VCaP (cell line): ENCODE measurements around the gene SND1.

Source experiments
- H3K27ac ChIP-seq: fragments of 450-650 bp; 2 replicates; pipeline ENCODE4 v1.5.1; 2017
- TF ChIP-seq, protein P1 (sequence below): fragments of 450-650 bp; conservative IDR thresholded peaks from 2 replicates; pipeline ENCODE4 v1.5.1; 2017; ENCODE audit warnings: mild to moderate bottlenecking, moderate library complexity

The SND1 gene

GRCh38 chr7:128053991-128054390, 402.0 kb downstream of the SND1 start:
- TF ChIP-seq, protein P1, sequence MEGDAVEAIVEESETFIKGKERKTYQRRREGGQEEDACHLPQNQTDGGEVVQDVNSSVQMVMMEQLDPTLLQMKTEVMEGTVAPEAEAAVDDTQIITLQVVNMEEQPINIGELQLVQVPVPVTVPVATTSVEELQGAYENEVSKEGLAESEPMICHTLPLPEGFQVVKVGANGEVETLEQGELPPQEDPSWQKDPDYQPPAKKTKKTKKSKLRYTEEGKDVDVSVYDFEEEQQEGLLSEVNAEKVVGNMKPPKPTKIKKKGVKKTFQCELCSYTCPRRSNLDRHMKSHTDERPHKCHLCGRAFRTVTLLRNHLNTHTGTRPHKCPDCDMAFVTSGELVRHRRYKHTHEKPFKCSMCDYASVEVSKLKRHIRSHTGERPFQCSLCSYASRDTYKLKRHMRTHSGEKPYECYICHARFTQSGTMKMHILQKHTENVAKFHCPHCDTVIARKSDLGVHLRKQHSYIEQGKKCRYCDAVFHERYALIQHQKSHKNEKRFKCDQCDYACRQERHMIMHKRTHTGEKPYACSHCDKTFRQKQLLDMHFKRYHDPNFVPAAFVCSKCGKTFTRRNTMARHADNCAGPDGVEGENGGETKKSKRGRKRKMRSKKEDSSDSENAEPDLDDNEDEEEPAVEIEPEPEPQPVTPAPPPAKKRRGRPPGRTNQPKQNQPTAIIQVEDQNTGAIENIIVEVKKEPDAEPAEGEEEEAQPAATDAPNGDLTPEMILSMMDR: no peak
- H3K27ac ChIP-seq: peak overlapping the region; percentile 58; the same call in 1 of the 2 replicates

DNA sequence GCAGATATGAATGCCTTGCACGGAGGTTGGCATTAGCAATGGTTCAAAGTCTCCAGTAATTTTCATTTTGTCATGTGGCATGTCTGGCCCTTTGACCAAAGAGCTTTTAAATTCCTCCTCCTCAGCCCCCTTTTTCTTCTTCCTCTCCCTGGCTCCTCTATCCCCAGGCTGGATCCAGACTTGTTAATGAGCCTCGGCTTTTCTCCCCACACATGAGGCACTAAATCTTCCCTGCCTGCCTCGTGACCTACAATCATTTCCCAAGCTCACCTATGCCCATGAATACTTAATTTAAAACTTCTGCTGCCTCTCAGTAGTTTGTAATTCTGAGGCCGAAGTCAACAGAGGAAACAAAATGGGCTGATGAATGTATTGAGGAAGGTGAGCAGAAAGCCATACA, 402.5 kb downstream of the SND1 start:
- H3K27ac ChIP-seq: no peak overlapping the region
- TF ChIP-seq, protein P1: no peak

GRCh38 chr7:128055637-128056036, 403.6 kb downstream of the SND1 start:
- TF ChIP-seq, protein P1: no peak
- H3K27ac ChIP-seq: no peak overlapping the region

DNA sequence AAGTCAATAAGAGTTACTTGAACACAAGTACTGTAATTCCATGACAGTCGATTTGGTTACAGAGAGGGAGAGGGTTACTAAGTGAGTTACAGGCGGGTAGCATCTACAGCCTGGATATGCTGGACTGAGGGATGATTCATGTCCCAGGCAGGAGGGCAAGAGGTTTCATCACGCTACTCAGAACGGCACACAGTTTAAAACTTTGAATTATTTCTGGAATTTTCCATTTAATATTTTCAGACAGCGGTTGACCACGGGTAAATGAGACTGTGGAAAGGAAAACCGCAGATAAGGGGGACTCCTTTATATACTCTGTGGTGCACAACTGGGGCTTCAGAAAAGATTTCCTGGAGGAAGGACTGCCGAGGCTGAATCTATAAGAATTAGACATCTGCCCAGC, 404.9 kb downstream of the SND1 start:
- no peak overlapping the region for H3K27ac ChIP-seq
- TF ChIP-seq, protein P1: no peak

DNA sequence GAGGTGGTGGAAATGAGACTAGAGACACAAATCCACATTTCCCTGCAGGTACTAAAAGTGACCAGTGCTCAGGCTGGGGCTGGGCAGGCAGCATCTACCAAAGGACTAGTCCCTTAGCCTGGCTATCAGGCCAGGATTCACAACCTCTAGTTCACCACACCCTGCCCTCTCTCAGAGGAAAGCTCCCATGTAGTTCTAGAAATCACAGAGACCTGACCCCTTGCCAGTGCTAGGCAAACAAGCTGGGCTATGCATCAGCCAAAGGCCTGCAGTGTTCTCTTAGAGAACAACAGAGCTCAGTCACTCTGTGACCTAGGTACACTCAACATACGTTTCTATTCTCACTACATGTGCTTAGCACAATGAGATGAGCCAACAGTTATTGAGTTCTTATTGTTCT, 405.9 kb downstream of the SND1 start:
- no peak overlapping the region for H3K27ac ChIP-seq
- TF ChIP-seq, protein P1: no peak

GRCh38 chr7:128059143-128059988, 407.4 kb downstream of the SND1 start:
- H3K27ac ChIP-seq: no peak overlapping the region
- TF ChIP-seq, protein P1: no peak

DNA sequence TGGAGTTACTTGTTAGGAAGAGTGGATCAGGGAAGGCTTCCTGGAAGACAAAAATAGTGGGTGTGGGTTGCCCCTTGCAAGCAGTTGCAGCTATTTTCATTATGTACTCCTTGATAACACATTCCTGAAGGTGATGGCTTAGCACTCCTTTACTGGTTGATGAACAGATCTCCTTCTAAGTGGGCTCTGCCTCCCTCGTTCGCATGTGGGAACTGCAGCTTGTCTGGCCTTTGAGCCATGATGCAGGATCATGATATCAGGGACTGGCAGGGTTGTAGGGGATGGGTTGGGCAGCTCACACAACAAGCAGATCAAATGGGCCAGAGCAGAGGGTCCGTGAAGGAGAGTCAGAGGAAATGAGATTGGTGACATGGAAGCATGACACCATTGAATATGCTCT, 408.0 kb downstream of the SND1 start:
- H3K27ac ChIP-seq: no peak overlapping the region
- TF ChIP-seq, protein P1: no peak
